BLaER1 (cell line): ENCODE data around the gene SCAF8.

Experiments used
- H3K27ac ChIP-seq: shearing (Covaris generic); formaldehyde crosslinking; 2 replicates; pipeline ENCODE4 v1.8.1; 2022
- H3K27me3 ChIP-seq: shearing (Covaris generic); formaldehyde crosslinking; 2 replicates; pipeline ENCODE4 v1.8.1; 2022
- H3K36me3 ChIP-seq: shearing (Covaris generic); formaldehyde crosslinking; 2 replicates; pipeline ENCODE4 v1.8.1; 2022
- H3K4me1 ChIP-seq: shearing (Covaris generic); formaldehyde crosslinking; 2 replicates; pipeline ENCODE4 v1.8.1; 2022
- H3K4me2 ChIP-seq: shearing (Covaris generic); formaldehyde crosslinking; 2 replicates; pipeline ENCODE4 v1.8.1; 2022
- H3K4me3 ChIP-seq: shearing (Covaris generic); formaldehyde crosslinking; 2 replicates; pipeline ENCODE4 v1.8.1; 2022
- H3K9ac ChIP-seq: shearing (Covaris generic); formaldehyde crosslinking; 2 replicates; pipeline ENCODE4 v1.8.1; 2022
- H3K9me3 ChIP-seq: shearing (Covaris generic); formaldehyde crosslinking; 2 replicates; pipeline ENCODE4 v1.8.1; 2022
- H4K20me1 ChIP-seq: shearing (Covaris generic); formaldehyde crosslinking; 2 replicates; pipeline ENCODE4 v1.8.1; 2022
- Cebpa-rat ChIP-seq: shearing (Covaris generic); IDR thresholded peaks from 2 replicates; pipeline ENCODE4 v1.8.1; 2022

Gene SCAF8

GRCh38 chr6:154751011-154751800, 18.0 kb downstream of the SCAF8 start:
- Histone ChIP-seq H3K27ac (no peak overlapping the region), H4K20me1 (peaks cover 100% of the 10 kb centered on the region), H3K9me3 (peaks cover 42% of the 10 kb centered on the region), H3K27me3 (no peaks in the 10 kb centered on the region), H3K9ac (no peak overlapping the region), H3K4me2 (no peak overlapping the region), H3K36me3 (peaks cover 58% of the 10 kb centered on the region), H3K4me3 (no peak overlapping the region), H3K4me1 (peaks cover 9% of the 10 kb centered on the region)
- no peak for TF ChIP-seq Cebpa-rat

DNA sequence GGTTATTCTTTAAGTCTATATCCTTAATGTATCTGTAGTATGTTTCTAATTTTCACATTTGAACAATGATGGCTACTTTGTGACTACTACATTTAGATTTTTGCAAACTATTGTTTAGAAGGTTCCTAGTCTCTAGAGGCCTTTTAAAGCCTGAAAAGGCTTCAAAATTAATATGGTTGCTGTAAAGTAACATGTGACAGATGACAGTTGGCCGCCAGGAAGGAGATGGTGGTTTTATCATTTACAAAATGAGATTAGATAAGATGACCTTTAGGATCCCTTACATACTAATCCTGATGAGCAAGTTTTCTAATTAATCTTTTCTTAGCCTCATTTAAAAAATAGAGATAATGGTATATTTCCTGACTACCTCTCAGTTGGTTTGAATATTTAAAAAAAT, 18.8 kb downstream of the SCAF8 start:
- H3K36me3 ChIP-seq, result peaks cover 64% of the 10 kb centered on the region
- no peaks in the 10 kb centered on the region for H3K27me3 ChIP-seq
- H3K4me1 ChIP-seq, result peaks cover 7% of the 10 kb centered on the region
- peaks cover 100% of the 10 kb centered on the region for H4K20me1 ChIP-seq
- no peak overlapping the region for H3K9ac ChIP-seq
- H3K4me2 ChIP-seq, result no peak overlapping the region
- H3K9me3 ChIP-seq, result peaks cover 45% of the 10 kb centered on the region
- H3K27ac ChIP-seq, result no peak overlapping the region
- TF ChIP-seq Cebpa-rat, result no peak
- H3K4me3 ChIP-seq, result no peak overlapping the region

DNA sequence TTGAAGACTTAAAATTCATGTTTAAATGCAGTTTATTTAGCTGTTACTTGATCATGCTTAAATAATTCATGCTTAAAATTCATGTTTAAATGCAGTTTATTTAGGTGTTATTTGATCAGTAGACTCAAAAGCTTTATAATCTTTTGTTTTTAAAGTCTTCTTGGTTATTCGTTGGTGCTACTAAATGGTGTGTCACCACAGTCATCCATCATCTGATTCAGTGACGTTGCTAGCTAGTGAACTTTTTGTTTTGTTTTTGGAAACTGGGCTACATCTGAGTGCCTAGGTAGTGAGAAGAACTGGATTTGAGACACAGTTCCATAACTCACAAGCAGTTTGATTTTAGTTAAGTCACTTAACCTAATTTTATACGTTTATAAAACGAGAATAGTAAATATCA, 20.9 kb downstream of the SCAF8 start:
- H3K36me3 ChIP-seq, result peaks cover 75% of the 10 kb centered on the region
- no peaks in the 10 kb centered on the region for H3K4me1 ChIP-seq
- TF ChIP-seq Cebpa-rat, result no peak
- no peak overlapping the region for H3K4me3 ChIP-seq
- peaks cover 43% of the 10 kb centered on the region for H3K9me3 ChIP-seq
- no peak overlapping the region for H3K27ac ChIP-seq
- H4K20me1 ChIP-seq, result peaks cover 100% of the 10 kb centered on the region
- no peak overlapping the region for H3K9ac ChIP-seq
- H3K4me2 ChIP-seq, result no peak overlapping the region
- H3K27me3 ChIP-seq, result no peaks in the 10 kb centered on the region

DNA sequence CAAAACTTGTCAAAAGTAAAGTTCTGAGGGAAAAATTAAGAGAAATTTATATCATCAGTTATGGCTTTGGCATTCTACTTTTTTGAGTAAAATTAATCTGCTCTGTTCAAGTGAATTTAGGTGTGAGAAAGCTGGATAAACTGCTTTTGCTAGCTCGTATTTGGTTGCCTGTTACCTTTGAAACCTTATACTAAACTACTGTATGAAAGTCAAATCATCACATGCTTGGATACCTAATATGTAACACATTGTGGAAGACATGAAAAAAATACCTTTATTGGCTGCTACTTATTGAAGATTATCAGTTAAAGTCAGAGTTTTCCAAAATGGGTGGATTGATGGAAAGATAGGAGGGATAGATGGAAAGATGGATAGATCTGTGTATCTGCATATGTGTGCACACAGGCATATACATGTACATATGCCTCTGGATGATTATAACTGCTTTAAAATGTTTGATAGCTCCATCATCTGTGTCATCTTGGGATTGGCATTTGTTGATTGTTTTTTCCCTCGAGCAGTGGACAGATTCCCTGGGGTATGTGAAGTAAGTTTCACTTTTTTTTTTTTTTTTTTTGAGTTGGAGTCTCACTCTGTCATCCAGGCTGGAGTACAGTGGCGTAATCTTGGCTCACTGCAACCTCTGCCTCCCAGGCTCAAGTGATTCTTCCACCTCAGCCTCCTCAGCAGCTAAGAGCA, 24.3 kb downstream of the SCAF8 start:
- no peak for TF ChIP-seq Cebpa-rat
- Histone ChIP-seq H3K4me3 (no peak overlapping the region), H4K20me1 (peaks cover 98% of the 10 kb centered on the region), H3K27me3 (no peaks in the 10 kb centered on the region), H3K4me2 (no peak overlapping the region), H3K4me1 (no peaks in the 10 kb centered on the region), H3K9me3 (peaks cover 45% of the 10 kb centered on the region), H3K9ac (no peak overlapping the region), H3K36me3 (peaks cover 71% of the 10 kb centered on the region), H3K27ac (no peak overlapping the region)

- H3K4me3 ChIP-seq, result no peak overlapping the region
- no peak overlapping the region for H3K27ac ChIP-seq
- no peak overlapping the region for H3K4me2 ChIP-seq
- H3K36me3 ChIP-seq, result peaks cover 65% of the 10 kb centered on the region
- no peak for TF ChIP-seq Cebpa-rat
- peaks cover 98% of the 10 kb centered on the region for H4K20me1 ChIP-seq
- no peak overlapping the region for H3K9ac ChIP-seq
- peaks cover 39% of the 10 kb centered on the region for H3K9me3 ChIP-seq
- no peaks in the 10 kb centered on the region for H3K4me1 ChIP-seq
- no peaks in the 10 kb centered on the region for H3K27me3 ChIP-seq
These were observed 24.9 kb downstream of the SCAF8 start for GRCh38 chr6:154758125-154758524.

- peaks cover 26% of the 10 kb centered on the region for H3K9me3 ChIP-seq
- peaks cover 55% of the 10 kb centered on the region for H3K36me3 ChIP-seq
- H3K27me3 ChIP-seq, result no peaks in the 10 kb centered on the region
- H3K4me3 ChIP-seq, result no peak overlapping the region
- no peak for TF ChIP-seq Cebpa-rat
- no peak overlapping the region for H3K27ac ChIP-seq
- H3K4me1 ChIP-seq, result no peaks in the 10 kb centered on the region
- H4K20me1 ChIP-seq, result peaks cover 98% of the 10 kb centered on the region
- H3K4me2 ChIP-seq, result no peak overlapping the region
- H3K9ac ChIP-seq, result no peak overlapping the region
These were observed 30.4 kb downstream of the SCAF8 start for GRCh38 chr6:154763650-154764049.

GRCh38 chr6:154765273-154765672, 32.1 kb downstream of the SCAF8 start:
- Histone ChIP-seq H4K20me1 (peaks cover 98% of the 10 kb centered on the region), H3K4me2 (no peak overlapping the region), H3K4me3 (no peak overlapping the region)

GRCh38 chr6:154766288-154766687, 33.1 kb downstream of the SCAF8 start:
- Histone ChIP-seq H3K27me3 (no peaks in the 10 kb centered on the region), H3K9me3 (peaks cover 8% of the 10 kb centered on the region), H4K20me1 (peaks cover 98% of the 10 kb centered on the region), H3K4me3 (no peak overlapping the region), H3K4me2 (no peak overlapping the region), H3K9ac (no peak overlapping the region), H3K27ac (no peak overlapping the region), H3K36me3 (peaks cover 53% of the 10 kb centered on the region), H3K4me1 (no peaks in the 10 kb centered on the region)
- TF ChIP-seq Cebpa-rat, result no peak

More at GRCh38 chr6:154765273-154765672, 32.1 kb downstream of the SCAF8 start:
- peaks cover 15% of the 10 kb centered on the region for H3K9me3 ChIP-seq
- no peak for TF ChIP-seq Cebpa-rat
- no peak overlapping the region for H3K9ac ChIP-seq
- peaks cover 54% of the 10 kb centered on the region for H3K36me3 ChIP-seq
- H3K27ac ChIP-seq, result no peak overlapping the region
- no peaks in the 10 kb centered on the region for H3K4me1 ChIP-seq
- H3K27me3 ChIP-seq, result no peaks in the 10 kb centered on the region

GRCh38 chr6:154767003-154767723, 33.9 kb downstream of the SCAF8 start:
- H3K27ac ChIP-seq, result no peak overlapping the region
- peaks cover 2% of the 10 kb centered on the region for H3K9me3 ChIP-seq
- no peak overlapping the region for H3K4me3 ChIP-seq
- no peak overlapping the region for H3K4me2 ChIP-seq
- no peak overlapping the region for H3K9ac ChIP-seq
- H3K36me3 ChIP-seq, result peaks cover 57% of the 10 kb centered on the region
- H4K20me1 ChIP-seq, result peaks cover 100% of the 10 kb centered on the region
- H3K27me3 ChIP-seq, result no peaks in the 10 kb centered on the region
- no peak for TF ChIP-seq Cebpa-rat
- H3K4me1 ChIP-seq, result no peaks in the 10 kb centered on the region

GRCh38 chr6:154768280-154768679, 35.1 kb downstream of the SCAF8 start:
- TF ChIP-seq Cebpa-rat, result no peak
- Histone ChIP-seq H3K9ac (no peak overlapping the region), H3K4me1 (no peaks in the 10 kb centered on the region), H3K27ac (no peak overlapping the region), H3K27me3 (no peaks in the 10 kb centered on the region), H3K36me3 (peaks cover 61% of the 10 kb centered on the region), H3K4me3 (no peak overlapping the region), H3K4me2 (no peak overlapping the region), H3K9me3 (0 out of 2 replicates have a peak, but pooled peaks cover 7% of the 10 kb centered on the region), H4K20me1 (peaks cover 100% of the 10 kb centered on the region)
